K562 (cell line): ENCODE measurements around the gene VEGFB. TPM values are rescaled to one million over a fixed set of nuclear protein-coding genes. Genes with fewer than 3 reads are reported as not detected.
A peak's percentile ranks its signal among the peaks of the same experiment; 100 is the strongest.

Experiments used
- BHLHE40 ChIP-seq: IDR thresholded peaks from 2 replicates; pipeline ENCODE4 v1.6.1; 2011; ENCODE audit warnings: low read length, improper control_type of control experiment
- E2F6 ChIP-seq, 2 experiments: IDR thresholded peaks; 2 replicates each; pipeline ENCODE4 v1.6.1; 2011; ENCODE audit warnings: borderline replicate concordance in 1 of 2, control low read depth in 1 of 2, low read depth in 1 of 2, low read length in 1 of 2, mild to moderate bottlenecking in 1 of 2, mixed read lengths in 1 of 2, moderate library complexity in 1 of 2; ENCODE audit not compliant: insufficient read depth in 1 of 2, insufficient read length in 1 of 2, poor library complexity in 1 of 2, severe bottlenecking in 1 of 2; ENCODE audit errors: extremely low read depth in 1 of 2
- EZH2 ChIP-seq: IDR thresholded peaks from 2 replicates; pipeline ENCODE4 v1.6.1; 2012; ENCODE audit warnings: low read depth, mild to moderate bottlenecking, inconsistent platforms, low read length, borderline replicate concordance
- HDAC3 ChIP-seq: fragments of 450-650 bp; IDR thresholded peaks from 2 replicates; pipeline ENCODE4 v1.6.1; 2018; ENCODE audit warnings: borderline replicate concordance, mild to moderate bottlenecking, moderate library complexity; ENCODE audit not compliant: partially characterized antibody
- HEY1 ChIP-seq: fragments of 250-450 bp; sonication (Bioruptor Pico); IDR thresholded peaks from 2 replicates; pipeline ENCODE4 v1.5.0; 2020; ENCODE audit warnings: mild to moderate bottlenecking, moderate library complexity, borderline replicate concordance
- L3MBTL2 ChIP-seq: fragments of 450-650 bp; IDR thresholded peaks from 2 replicates; pipeline ENCODE4 v1.6.1; 2016; ENCODE audit warnings: mild to moderate bottlenecking, moderate library complexity
- NELFE ChIP-seq: IDR thresholded peaks from 2 replicates; pipeline ENCODE4 v1.6.1; 2011; ENCODE audit warnings: mild to moderate bottlenecking; ENCODE audit not compliant: insufficient read depth, insufficient read length
- PHB2 ChIP-seq: fragments of 450-650 bp; IDR thresholded peaks from 2 replicates; pipeline ENCODE4 v1.6.1; 2017; ENCODE audit warnings: low read depth
- POLR2H ChIP-seq: IDR thresholded peaks from 2 replicates; pipeline ENCODE4 v1.6.1; 2016; ENCODE audit warnings: missing genetic modification characterization, low read depth, mild to moderate bottlenecking, control low read depth, missing compliant biosample characterization, moderate library complexity
- RERE ChIP-seq: sonication (generic); formaldehyde crosslinking; IDR thresholded peaks from 2 replicates; pipeline ENCODE4 v1.8.0; 2023; ENCODE audit warnings: missing genetic modification reagents, mild to moderate bottlenecking, borderline replicate concordance
- SNRNP70 ChIP-seq: fragments of 200-400 bp; formaldehyde crosslinking; optimal IDR thresholded peaks from 2 replicates; pipeline ENCODE3; 2017; ENCODE audit warnings: low read depth, low read length
- TGIF2 ChIP-seq: sonication (generic); formaldehyde crosslinking; IDR thresholded peaks from 2 replicates; pipeline ENCODE4 v1.8.1; 2022; ENCODE audit warnings: mild to moderate bottlenecking, missing genetic modification reagents, moderate library complexity
- TRIM25 ChIP-seq: fragments of 450-650 bp; IDR thresholded peaks from 2 replicates; pipeline ENCODE4 v1.7.0; 2016; ENCODE audit warnings: borderline replicate concordance
- YY1 ChIP-seq, 3 experiments: IDR thresholded peaks; 2 replicates each; pipeline ENCODE4 v1.6.1; 2011; ENCODE audit warnings: low read length in 2 of 3, mild to moderate bottlenecking in 2 of 3, moderate library complexity in 2 of 3, borderline replicate concordance in 1 of 3, control low read depth in 1 of 3, low read depth in 1 of 3; ENCODE audit not compliant: insufficient read depth in 3 of 3, insufficient replicate concordance in 2 of 3, control insufficient read depth in 1 of 3, insufficient read length in 1 of 3; ENCODE audit errors: extremely low read depth in 1 of 3
- ZBTB43 ChIP-seq: sonication (generic); formaldehyde crosslinking; IDR thresholded peaks from 2 replicates; pipeline ENCODE4 v1.8.0; 2023; ENCODE audit warnings: mild to moderate bottlenecking, missing genetic modification reagents
- ZNF165 ChIP-seq: fragments of 250-450 bp; sonication (Bioruptor Pico); IDR thresholded peaks from 2 replicates; pipeline ENCODE4 v1.4.0; 2020; ENCODE audit warnings: borderline replicate concordance
- polyA plus RNA-seq, 8 experiments: library from polyadenylated mRNA; depleted of rRNA in 4 of 8; stranded (reverse) in 5 of 8; unstranded in 3 of 8; fragments of >200 nt; fragmentation: Nextera tagmentation in 2 of 8; fragmentation: Illumina TruSeq in 1 of 8; extraction: Ambion mirVana in 2 of 8; extraction: Trizol in 1 of 8; gene quantifications; 2 replicates each; pipeline versions ENCODE4 v1.2.1 to v1.2.3, GENCODE V29; 2011 to 2014; ENCODE audit warnings: inconsistent platforms in 1 of 8, missing spikeins in 1 of 8
- total RNA-seq, 7 experiments: library from RNA; depleted of rRNA in 6 of 7; stranded (reverse); fragments of >200 nt in 6 of 7; fragmentation: Illumina TruSeq in 2 of 7; extraction: Trizol in 2 of 7; gene quantifications; 2 replicates each; pipeline versions ENCODE4 v1.2.1 to v1.2.3, GENCODE V29; 2011 to 2021; ENCODE audit warnings: low replicate concordance in 1 of 7

Gene VEGFB
- total and polyA plus RNA-seq, 9 of the 15 experiments (the other 6 are each of a cell fraction or from before 2014, with no cell fraction given): 11.0 to 83.4 (median 25.7) TPM

GRCh38 chr11:64240435-64241240, 6.3 kb downstream of the VEGFB start, which contains the start of gene FKBP2 (continued):
- TF ChIP-seq RERE (CRISPR knock-in tag) (no peak), PHB2 (no peak), EZH2 (no peak), ZBTB43 (CRISPR knock-in tag) (peak; percentile 49; the same call in 1 of the 2 replicates), NELFE (no peak), POLR2H (peak; percentile 93), TRIM25 (no peak), YY1 (IDR thresholded peaks at IDR 0.05; ENCODE audit: borderline replicate concordance in 1 of 3, control insufficient read depth in 1 of 3, extremely low read depth in 1 of 3, insufficient read depth in 3 of 3, insufficient read length in 1 of 3, insufficient replicate concordance in 2 of 3, low read depth in 1 of 3, low read length in 2 of 3) (peak in 2 of 3 experiments; percentile 60 to 86), L3MBTL2 (peak; percentile 56), BHLHE40 (peak; percentile 98), HEY1 (CRISPR knock-in tag) (no peak), SNRNP70 (no peak), TGIF2 (CRISPR knock-in tag) (no peak), HDAC3 (no peak), E2F6 (IDR thresholded peaks at IDR 0.05; ENCODE audit: borderline replicate concordance in 1 of 2, extremely low read depth in 1 of 2, insufficient read depth in 1 of 2, insufficient read length in 1 of 2, low read depth in 1 of 2, low read length in 1 of 2, poor library complexity in 1 of 2, severe bottlenecking in 1 of 2) (peak in 1 of 2 experiments; percentile 61), ZNF165 (CRISPR knock-in tag) (no peak)
